GM21786 (cell line): ENCODE results near the gene FAM193A.
"Not testable (repeated sequence)": the region's sequence is repeated elsewhere in the genome, so short reads cannot be mapped to it uniquely, and the experiment has no call there.

Experiments used
- ATAC-seq: cut with Tn5 transposase; IDR thresholded peaks from one replicate; pipeline ENCODE4 v1.9.1; 2021; ENCODE audit not compliant: unreplicated experiment

Gene FAM193A

DNA sequence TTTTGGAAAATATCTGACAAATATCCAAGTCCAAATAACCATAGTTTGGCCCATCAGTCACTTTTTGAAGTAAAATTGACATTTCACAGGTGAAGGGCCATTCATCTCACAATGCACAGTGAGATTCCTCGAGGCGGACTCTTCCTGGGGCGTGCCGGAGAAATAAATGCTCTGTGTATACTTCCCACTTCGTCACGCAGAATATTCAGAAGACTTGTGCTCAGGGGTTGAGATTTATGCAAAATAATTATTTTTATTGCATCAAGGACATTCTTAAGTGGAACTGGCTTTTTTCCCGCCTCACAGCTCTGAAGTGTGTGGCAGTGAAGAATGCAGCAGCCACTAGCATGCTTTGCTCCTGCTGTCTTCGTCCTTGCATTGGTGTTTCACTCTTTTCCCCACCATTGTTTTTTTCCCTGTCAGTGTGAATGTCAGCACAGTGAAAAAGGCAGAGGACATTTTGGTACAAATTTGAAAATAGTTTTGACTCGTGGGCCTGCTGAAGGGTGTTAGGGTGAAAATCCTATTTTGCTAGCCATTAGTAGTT, 70.6 kb downstream of the FAM193A start:
- no peak for ATAC-seq

DNA sequence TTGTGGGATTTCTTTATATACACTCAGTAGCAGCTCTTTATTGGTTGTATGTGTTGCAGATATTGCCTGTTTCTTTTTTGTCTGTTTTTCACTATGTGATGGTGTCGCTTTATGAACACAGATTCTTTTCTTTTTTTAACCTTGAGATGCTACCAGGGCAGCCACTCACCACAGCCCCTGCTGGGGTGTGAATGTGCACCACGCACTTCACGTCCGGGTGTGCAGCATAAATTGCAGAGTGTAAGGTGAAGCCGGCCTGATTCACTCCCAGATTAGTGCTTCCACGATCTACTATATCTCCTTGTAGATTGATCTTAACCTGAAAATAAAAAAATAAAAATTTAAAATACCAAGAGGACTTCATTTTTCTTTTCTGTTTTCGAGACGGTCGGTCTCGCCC, 71.4 kb downstream of the FAM193A start:
- ATAC-seq, result no peak

DNA sequence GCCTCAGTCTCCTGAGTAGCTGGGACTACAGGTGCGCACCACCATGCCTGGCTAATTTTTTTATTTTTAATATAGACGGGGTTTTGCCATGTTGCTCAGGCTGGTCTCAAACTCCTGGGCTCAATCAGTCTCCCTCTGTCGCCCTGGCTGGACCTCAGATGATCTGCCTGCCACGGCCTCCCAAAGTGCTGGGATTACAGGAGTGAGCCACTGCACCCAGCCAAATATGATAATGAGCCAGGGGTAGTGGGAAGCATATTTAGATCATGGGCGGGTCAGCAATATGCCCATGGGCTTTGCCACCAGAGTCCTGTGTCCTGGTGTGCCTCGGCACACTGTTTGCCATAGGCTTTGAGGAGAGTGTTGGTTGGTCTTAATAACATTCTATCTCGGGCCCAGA, 71.8 kb downstream of the FAM193A start:
- no peak for ATAC-seq

DNA sequence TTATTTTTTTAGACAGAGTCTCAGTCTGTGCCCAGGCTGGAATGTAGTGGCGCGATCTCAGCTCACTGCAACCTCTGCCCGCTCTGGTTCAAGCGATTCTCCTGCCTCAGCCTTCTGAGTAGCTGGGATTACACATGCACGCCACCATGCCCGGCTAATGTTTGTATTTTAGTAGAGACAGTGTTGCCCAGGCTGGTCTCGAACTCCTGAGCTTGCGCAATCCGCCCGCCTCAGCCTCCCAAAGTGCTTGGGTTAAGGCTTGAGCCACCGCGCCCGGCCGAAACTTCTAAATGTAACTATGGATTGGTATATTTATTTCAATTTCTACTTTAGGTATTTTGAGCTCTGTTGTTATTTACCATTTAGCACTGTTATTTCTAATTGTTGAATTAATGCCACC, 79.4 kb downstream of the FAM193A start:
- ATAC-seq, result no peak

DNA sequence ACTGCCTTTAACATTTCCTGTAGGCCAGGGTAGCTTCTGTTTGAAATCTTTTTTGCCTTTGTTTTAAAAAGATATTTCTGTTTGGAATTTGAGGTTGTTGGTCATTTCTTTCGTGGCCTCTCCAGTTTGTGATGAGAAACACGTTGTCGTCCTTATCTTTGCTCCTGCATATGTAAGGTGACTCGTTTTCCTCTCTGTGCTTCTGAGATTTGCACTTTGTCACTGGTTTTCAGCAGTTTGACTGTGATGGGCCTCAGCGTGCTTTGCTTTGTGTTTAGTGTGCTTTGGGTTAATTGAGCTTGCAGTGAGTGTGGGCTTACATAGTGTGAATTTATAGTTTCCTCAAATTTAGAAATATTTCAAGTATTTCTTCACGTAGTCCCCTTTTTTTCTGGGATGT, 81.5 kb downstream of the FAM193A start:
- no peak for ATAC-seq

DNA sequence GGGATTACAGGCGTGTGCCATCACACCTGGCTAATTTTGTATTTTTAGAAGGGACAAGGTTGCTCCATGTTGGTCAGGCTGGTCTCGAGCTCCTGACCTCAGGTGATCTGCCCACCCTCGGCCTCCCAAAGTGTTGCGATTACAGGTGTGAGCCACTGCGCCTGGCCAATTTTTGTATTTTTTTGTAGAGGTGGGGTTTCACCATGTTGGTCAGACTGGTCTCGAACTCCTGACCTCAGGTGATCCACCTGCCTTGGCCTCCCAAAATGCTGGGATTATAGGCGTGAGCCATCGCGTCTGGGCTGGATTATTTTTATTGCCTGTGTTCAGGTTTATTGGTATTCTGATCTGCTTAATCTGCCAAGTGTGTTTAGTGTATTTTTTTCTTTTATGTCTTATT, 82.3 kb downstream of the FAM193A start:
- not testable (repeated sequence) for ATAC-seq

DNA sequence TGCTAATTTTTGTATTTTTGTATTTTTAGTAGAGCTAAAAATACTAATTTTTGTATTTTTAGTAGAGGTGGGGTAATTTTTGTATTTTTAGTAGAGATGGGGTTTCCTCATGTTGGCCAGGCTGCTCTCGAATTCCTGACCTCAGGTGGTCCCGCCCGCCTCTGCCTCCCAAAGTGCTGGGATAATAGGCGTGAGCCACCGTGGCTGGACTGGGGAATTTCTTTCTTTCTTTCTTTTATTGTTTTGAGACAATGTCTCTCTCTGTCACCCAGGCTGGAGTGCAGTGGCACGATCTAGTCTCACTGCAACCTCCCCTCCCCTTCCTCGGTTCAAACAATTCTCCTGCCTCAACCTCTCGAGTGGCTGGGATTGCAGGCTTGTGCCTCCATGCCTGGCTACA, 83.0 kb downstream of the FAM193A start:
- ATAC-seq, result no peak

DNA sequence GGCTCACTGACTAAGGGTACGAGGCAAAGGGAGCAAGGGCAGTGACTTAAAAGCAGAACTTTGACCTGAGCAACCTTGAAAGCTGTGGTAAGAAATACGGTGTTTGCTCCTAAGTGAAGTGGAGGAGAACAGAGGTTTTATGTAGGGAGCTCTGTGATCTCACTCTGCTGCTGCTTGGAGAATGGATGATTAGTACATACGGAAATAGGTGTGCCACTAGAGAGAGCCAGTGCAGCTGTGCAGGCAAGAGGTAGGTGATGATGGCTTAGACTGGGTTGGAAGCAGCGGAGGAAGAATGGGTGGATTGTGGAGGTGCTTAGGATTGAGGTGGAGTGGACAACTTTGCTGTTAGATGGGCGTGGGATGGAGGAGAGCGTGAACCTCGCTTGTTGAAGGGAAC, 85.0 kb downstream of the FAM193A start:
- no peak for ATAC-seq

DNA sequence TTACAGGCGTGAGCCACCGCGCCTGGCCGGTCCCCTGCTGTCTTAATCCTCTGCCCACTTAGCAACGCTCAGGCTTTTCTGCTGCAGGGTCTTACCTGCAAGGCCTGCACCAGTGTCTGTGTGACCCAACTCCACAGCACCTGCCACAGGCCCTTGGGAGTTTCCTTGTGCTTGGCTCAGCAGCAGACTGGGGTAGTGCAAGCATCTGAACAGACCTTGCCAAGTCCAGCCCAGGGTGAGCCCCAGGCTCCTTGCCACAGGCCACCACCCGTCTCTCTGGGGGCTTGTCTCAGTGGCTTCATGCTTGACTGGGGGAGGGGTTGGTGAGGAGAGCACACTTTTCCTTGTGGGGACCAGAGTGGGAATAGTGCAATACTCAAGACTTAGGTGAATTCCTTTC, 87.0 kb downstream of the FAM193A start:
- ATAC-seq, result no peak

DNA sequence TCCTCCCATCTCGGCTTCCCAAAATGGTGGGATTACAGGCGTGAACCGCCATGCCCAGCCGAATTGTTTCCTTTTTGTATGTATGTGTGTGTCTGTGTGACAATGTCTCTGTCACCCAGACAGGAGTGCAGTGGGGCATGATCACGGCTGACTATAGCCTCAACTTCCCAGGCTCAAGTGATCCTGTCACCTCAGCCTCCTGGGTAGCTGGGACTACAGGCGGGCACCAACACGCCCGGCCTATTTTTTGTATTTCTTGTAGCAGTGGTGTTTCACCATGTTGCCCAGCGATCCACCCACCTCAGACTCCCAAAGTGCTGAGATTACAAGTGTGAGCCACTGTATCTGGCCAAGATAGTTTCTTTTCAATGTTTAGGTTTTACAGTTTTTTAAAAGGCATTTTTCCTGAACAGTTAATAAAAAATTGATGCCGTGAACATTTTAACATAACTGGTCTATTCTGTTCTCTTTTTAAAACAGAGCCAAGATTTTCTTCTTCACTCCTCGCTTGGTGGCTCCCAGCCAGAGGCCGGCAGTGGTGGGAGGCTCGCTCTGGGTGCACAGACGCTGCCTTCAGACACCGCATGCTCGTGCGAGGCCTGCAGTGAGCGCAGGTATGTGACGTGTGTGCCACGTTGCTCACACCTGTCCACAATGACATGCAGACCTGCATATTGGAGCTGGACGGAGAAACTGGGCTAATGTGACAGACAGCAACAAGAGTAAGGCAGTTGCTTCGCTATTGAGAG, 88.5 kb downstream of the FAM193A start:
- no peak for ATAC-seq

DNA sequence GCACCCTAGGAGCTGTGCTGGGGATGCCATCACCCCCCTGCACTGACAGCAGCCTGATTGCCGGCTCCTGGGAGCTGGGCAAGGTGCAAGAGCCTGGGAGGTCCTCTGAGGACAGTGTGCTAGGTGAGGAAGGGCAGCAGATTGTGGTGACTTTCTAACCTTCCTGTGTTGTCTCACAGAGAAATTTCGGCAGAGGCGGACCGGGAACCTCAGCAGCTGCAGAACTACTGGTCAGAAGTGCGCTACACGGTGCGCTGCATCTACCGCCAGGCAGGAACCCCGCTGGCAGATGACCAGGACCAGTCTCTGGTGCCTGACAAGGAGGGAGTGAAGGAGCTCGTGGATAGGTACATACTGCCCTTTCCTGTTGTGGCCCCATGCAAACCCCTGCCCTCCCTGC, 89.8 kb downstream of the FAM193A start:
- ATAC-seq, result no peak

DNA sequence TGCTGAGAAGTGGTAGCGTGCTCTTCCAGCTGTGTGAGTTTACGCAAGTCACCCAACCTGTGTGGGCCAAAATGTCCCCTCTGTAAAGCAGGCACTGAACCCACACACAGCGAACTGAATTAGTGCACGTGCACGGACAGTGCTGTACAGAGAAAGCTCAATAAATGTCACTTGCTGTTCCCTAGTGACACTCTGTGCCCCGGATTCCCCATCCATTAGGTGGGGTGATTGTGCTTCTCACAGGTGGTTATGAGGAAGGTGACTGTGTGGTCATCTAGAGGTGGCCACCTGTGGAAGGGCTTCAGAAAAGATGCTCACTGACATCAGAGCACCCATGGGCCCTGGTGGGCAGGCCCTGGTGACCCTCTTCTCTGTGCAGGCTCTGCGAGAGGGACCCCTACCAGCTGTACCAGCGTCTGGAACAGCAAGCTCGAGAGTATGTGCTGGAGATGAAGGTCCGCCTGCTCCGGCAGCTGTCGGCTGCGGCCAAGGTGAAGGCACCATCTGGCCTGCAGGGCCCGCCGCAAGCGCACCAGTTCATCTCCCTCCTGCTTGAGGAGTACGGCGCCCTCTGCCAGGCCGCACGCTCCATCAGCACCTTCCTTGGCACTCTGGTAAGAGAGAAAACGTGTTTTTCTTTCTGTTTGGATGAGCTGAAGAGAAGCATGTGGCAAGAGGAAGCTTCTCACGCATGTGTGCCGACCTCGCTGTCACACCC, 94.3 kb downstream of the FAM193A start:
- no peak for ATAC-seq

DNA sequence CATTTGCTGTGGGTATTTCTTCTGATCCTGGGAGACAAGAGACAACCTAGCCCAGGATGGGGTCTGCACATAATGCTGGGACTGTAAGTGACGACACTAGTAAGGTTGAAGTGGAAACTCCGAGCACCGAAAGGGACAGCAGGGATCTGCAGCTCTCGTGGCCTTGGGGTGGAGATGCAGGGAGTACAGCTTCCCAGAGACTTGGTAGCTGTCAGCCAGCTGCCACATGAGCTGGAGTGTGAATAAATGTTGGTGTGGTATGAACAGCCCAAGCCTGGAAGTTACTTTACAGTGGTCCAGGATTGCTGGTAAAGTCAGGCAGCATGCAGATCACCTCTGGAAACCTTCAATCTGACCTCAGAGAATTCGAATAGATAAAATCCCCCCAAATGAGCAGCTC, 97.6 kb downstream of the FAM193A start:
- no peak for ATAC-seq

DNA sequence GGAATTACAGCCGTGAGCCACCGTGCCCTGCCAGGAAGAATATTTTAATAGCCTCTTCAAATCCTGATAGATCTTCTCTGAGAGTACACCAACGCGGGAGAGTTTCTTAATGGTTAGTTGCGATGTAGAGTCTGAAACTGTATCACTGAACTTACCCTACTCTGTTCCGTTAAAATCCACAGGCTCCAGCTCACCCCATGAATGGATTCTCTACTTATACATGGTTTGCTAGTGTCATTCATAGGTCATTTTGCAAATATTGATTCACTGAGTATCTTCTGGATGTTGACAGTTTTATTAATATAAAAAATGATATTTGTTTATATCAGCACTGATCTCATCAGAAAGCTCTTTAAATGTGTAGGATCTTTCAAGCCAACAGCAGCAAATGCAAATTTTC, 99.9 kb downstream of the FAM193A start:
- no peak for ATAC-seq

DNA sequence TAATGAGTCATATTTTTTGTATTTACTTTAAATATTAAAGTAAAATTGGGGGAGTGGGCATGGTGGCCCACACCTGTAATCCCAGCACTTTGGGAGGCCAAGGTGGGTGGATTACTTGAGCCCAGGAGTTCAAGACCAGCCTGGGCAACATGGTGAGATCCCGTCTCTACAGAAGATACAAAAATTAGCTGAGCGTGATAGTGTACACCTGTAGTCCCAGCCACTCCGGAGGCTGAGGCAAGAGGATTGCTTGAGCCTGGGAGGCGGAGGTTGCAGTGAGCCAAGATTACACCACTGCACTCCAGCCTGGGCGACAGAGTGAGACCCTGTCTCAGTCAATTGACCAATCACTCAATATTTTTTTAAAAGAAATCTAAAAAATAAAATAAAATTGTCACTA, 100.5 kb downstream of the FAM193A start:
- ATAC-seq, result not testable (repeated sequence)

DNA sequence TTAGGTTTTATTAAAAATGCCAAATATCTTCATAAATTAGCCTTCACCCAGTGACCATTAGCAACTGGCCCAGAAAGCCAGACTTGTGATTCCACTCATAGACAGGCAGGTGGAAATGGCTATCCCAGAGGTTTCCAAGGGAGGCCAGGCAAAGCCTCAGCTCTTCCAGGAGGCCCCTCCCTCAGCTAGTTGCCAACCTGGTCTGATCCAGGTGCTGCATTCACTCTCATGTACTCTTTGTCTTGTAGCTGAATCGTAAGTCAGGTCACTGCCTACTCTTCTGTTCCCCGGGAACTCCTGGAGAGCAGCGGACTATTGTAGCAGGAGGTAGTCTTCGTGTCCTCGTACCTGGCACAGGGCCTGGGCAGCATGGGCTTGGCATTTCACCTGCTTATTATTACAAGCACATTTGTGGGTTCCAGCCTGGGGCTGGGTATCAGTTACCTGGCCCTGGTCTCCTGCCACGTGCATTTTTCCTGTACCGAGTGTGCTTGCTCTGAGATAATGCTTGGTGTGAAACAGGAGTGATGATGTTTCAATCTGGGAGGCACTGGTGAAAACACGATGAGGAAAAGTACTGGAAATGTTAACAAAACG, 101.6 kb downstream of the FAM193A start:
- ATAC-seq, result no peak

DNA sequence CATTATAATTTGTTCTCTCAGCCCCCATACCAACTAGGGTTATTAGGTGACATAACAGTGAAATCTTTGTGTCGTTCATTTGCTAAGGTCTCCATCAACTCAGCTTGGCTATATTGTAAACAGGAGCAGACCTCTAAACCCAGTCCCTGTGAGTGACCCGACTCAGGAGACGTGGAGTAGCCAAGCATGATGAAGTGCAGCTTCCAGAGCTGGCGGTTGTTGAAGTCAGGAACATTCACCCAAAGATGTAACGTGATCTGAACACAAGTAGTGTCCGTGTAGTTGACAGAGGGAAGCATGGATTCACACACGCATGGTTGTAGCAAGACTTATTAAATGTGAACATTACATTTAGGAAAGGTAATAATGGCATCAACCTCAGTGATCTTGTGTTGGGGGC, 102.3 kb downstream of the FAM193A start:
- no peak for ATAC-seq

DNA sequence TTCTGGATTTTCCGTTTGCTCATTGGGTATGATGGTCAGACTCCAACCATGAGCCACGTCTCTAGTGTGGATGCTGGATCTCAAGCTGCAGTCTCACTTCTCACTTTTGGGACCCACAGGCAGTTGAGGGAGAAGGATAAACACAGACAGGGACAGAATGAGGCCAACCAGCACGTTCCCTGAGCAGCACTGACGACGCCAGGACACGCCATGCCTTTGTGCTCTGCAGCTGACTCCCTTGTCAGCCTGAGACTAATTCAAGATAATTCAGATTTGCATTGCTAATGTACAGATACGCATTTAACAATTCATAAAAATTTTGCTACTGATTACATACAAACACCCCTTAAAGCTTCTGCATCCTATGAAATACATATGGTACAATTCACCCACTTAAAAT, 106.5 kb downstream of the FAM193A start:
- ATAC-seq, result no peak

DNA sequence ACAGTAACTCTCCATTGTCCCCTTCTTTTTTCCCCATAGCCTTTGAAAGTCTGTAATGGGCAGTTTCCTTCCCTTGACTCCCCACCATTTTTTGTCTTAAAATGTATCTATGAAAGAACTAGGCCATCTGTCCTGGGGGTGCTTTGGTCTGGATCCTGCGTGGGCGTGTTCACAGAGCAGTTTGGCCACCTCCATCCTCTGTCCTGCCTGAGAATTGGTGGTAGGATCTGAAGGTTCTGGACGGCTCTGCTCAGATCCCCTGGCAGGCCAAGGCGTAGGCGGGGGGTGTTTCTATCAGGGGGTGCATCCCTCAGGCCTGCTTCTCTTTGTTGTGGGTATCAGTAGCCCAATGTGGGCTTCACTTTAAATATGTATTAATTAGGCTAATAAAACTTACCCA, 107.1 kb downstream of the FAM193A start:
- ATAC-seq, result no peak

DNA sequence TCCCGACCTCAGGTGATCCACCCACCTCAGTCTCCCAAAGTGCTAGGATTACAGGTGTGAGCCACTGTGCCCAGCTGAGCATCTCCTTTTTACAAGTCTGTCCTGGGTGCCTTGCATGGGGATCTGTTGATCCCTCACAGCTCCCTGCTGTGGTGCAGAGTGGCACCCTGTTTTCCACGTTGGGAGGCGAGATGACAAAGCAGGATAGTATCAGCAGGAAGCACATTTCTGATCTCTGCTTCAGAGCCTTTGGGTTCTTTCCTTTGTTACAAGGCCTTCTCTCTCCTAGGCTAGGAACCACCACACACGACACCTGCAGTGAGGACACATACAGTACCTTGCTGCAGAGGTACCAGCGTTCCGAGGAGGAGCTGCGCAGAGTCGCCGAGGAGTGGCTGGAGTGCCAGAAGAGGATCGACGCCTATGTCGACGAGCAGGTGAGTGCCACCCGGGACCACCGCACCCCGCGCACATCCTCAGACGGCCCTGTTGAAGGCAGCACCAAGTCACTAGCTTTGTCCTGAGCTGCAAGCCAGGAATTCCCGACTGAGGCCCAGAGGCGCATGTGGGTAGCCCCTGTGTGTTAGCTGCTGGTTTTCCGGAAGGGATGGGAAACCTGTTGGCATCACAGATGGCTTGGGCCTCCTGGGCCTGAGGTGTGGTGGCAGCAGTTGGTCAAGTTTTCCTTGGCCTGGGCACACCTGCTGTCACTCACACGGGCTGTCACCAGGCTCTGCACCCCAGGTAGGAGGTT, 110.1 kb downstream of the FAM193A start:
- no peak for ATAC-seq

DNA sequence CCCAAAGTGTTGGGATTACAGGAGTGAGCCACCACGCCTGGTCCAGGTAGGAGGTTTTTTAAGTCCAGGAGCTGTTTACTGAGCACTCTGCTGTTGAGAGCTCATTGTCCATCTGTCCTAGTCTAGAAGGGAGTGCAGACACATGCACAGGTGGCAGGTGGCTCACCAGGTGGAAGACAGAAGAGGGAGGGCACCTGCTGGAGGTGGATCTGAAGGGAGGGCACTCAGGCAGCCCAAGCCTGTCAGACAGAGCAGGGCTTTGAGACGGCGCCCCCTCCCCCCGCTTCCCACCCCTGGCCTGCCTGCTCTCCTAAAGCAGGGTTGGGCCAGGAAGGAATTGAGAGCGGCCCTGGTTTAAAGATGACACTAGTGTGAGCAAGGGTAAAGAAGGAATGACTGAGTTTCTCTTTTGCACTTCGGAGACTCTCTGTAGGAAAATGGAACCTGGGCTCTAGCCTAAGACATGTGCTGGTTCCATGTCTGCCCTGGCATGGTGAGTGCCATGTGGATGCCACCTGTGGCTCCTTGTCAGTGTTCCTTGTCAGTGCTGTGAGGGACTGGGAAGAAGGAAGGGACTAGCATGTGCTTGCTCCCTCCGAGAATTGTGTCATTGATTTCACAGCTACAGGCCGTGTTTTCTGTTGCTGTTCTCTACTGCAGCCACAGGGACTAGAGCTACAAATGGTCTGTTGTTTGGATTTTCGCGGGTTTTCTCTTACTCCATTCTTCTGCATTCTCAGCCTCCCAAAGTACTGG, 111.1 kb downstream of the FAM193A start:
- ATAC-seq, result no peak
